ENCODE data around the gene HS6ST3.

HS6ST3 gene

DNA sequence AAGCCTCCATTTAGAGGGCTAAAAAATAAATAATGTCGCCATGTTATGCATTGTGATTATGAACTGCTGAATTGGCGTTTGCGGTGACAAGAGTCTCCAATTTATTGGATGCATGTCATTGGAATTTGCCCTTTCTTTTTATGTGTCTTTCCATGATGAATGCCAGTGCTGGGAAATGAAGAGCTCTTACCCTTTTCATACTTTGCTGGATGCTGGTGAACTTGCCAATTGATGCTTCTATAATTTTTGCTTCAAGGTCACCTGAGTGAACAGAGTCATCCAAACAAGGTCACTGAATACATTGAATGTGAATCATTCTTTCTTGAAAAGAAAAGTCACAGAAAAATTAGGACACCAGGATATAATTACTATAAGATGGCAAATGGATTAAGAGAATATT, 556.2 kb downstream of the HS6ST3 start:
- H3K4me3 ChIP-seq (ENCODE audit: low read depth, low read length), result no peak overlapping the region
- no peak overlapping the region for H3K27ac ChIP-seq
- H3K9me3 ChIP-seq (ENCODE audit: severe bottlenecking), result peaks cover 9% of the 10 kb centered on the region
- peaks cover 66% of the 10 kb centered on the region for H3K27me3 ChIP-seq (ENCODE audit: insufficient read depth, low read depth, severe bottlenecking)
- TF ChIP-seq, protein P1, sequence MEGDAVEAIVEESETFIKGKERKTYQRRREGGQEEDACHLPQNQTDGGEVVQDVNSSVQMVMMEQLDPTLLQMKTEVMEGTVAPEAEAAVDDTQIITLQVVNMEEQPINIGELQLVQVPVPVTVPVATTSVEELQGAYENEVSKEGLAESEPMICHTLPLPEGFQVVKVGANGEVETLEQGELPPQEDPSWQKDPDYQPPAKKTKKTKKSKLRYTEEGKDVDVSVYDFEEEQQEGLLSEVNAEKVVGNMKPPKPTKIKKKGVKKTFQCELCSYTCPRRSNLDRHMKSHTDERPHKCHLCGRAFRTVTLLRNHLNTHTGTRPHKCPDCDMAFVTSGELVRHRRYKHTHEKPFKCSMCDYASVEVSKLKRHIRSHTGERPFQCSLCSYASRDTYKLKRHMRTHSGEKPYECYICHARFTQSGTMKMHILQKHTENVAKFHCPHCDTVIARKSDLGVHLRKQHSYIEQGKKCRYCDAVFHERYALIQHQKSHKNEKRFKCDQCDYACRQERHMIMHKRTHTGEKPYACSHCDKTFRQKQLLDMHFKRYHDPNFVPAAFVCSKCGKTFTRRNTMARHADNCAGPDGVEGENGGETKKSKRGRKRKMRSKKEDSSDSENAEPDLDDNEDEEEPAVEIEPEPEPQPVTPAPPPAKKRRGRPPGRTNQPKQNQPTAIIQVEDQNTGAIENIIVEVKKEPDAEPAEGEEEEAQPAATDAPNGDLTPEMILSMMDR (IDR thresholded peaks at IDR 0.05; ENCODE audit: low read depth, low read length), result no peak
- no peaks in the 10 kb centered on the region for H3K36me3 ChIP-seq
- DNase-seq, result no peak

DNA sequence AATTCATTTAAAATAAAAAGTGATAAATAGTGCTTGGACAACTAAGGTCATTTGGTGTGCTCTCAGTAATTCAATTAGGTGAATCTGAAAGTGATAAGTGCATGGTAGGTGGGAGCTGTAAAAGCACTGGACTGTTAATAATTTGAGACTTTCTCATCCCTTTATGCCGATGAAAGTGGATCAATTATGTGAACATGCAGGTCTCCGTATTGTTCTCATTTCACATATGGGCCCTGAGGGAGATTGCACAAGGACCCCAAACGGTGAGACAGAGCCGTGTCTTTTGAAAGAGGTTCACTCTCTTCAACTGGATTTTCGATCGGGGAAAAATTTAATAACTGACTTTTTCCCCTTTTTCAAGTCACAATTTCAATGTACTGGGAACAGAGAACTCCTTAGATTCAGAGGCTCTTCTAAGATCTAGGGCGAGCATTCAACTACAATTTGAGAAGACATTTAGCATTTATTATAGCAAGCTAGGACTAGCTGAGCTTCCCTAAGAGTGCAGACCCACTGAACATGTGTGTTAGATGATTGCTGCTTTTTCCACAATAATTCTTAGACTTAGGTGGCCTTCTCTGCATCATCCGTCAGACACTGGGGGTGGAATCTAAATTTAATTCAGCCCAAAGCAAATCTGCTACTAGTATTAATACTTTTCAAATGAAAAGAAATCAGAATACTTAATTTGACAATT, 556.8 kb downstream of the HS6ST3 start:
- TF ChIP-seq, protein P1 (IDR thresholded peaks at IDR 0.05; ENCODE audit: low read depth, low read length), result no peak
- no peak overlapping the region for H3K4me3 ChIP-seq (ENCODE audit: low read depth, low read length)
- DNase-seq, result no peak
- H3K36me3 ChIP-seq, result no peaks in the 10 kb centered on the region
- H3K27ac ChIP-seq, result no peak overlapping the region
- H3K27me3 ChIP-seq (ENCODE audit: insufficient read depth, low read depth, severe bottlenecking), result peaks cover 67% of the 10 kb centered on the region
- H3K9me3 ChIP-seq (ENCODE audit: severe bottlenecking), result peaks cover 9% of the 10 kb centered on the region

GRCh38 chr13:96650301-96650886, 560.5 kb downstream of the HS6ST3 start:
- no peak overlapping the region for H3K27ac ChIP-seq
- no peak for DNase-seq
- H3K27me3 ChIP-seq (ENCODE audit: insufficient read depth, low read depth, severe bottlenecking), result peaks cover 60% of the 10 kb centered on the region
- H3K9me3 ChIP-seq (ENCODE audit: severe bottlenecking), result peaks cover 7% of the 10 kb centered on the region
- no peak overlapping the region for H3K4me3 ChIP-seq (ENCODE audit: low read depth, low read length)
- TF ChIP-seq, protein P1 (IDR thresholded peaks at IDR 0.05; ENCODE audit: low read depth, low read length), result no peak
- no peaks in the 10 kb centered on the region for H3K36me3 ChIP-seq

GRCh38 chr13:96651598-96651997, 561.7 kb downstream of the HS6ST3 start:
- TF ChIP-seq, protein P1 (IDR thresholded peaks at IDR 0.05; ENCODE audit: low read depth, low read length), result no peak

GRCh38 chr13:96652506-96652905, 562.6 kb downstream of the HS6ST3 start:
- Histone ChIP-seq H3K9me3 (ENCODE audit: severe bottlenecking) (no peaks in the 10 kb centered on the region), H3K4me3 (ENCODE audit: low read depth, low read length) (no peak overlapping the region), H3K27ac (no peak overlapping the region), H3K27me3 (ENCODE audit: insufficient read depth, low read depth, severe bottlenecking) (peaks cover 60% of the 10 kb centered on the region), H3K36me3 (no peaks in the 10 kb centered on the region)
- no peak for DNase-seq
- TF ChIP-seq, protein P1 (IDR thresholded peaks at IDR 0.05; ENCODE audit: low read depth, low read length), result no peak

More at GRCh38 chr13:96651598-96651997, 561.7 kb downstream of the HS6ST3 start:
- Histone ChIP-seq H3K4me3 (ENCODE audit: low read depth, low read length) (no peak overlapping the region), H3K36me3 (no peaks in the 10 kb centered on the region), H3K27me3 (ENCODE audit: insufficient read depth, low read depth, severe bottlenecking) (peaks cover 58% of the 10 kb centered on the region), H3K27ac (no peak overlapping the region), H3K9me3 (ENCODE audit: severe bottlenecking) (no peaks in the 10 kb centered on the region)
- no peak for DNase-seq

Data from WERI-Rb-1 (cell line).